Measurements from ENCODE around the gene GRIA3. TPM values are rescaled to one million over a fixed set of nuclear protein-coding genes. Genes with fewer than 3 reads are reported as not detected.
A peak's percentile ranks its signal among the peaks of the same experiment; 100 is the strongest.

Gene GRIA3
- total and polyA plus RNA-seq, 9 donors, result 1.2 to 11.2 (median 4.2) TPM

DNA sequence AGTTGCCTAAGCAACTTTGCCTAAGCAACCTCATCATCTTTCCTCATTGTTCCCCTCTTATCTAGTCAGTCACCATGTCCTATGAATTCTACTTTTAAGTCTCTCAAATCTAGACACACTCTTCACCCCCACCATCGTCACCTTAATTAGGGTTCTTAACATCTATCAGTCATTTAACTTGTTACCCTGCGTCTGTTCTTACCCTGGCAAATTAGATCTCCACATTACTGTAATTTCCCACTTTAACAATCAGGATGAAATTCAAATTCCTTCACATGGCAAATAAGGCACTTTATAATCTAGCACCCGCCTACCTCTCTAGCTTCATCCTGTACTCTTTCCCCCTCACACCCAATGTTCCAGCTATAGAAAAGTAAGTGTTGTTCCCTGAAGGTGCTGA is 221.2 kb downstream of the GRIA3 start:
- TF ChIP-seq, protein P1, sequence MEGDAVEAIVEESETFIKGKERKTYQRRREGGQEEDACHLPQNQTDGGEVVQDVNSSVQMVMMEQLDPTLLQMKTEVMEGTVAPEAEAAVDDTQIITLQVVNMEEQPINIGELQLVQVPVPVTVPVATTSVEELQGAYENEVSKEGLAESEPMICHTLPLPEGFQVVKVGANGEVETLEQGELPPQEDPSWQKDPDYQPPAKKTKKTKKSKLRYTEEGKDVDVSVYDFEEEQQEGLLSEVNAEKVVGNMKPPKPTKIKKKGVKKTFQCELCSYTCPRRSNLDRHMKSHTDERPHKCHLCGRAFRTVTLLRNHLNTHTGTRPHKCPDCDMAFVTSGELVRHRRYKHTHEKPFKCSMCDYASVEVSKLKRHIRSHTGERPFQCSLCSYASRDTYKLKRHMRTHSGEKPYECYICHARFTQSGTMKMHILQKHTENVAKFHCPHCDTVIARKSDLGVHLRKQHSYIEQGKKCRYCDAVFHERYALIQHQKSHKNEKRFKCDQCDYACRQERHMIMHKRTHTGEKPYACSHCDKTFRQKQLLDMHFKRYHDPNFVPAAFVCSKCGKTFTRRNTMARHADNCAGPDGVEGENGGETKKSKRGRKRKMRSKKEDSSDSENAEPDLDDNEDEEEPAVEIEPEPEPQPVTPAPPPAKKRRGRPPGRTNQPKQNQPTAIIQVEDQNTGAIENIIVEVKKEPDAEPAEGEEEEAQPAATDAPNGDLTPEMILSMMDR (IDR thresholded peaks at IDR 0.05), result no peak
- no peak for TF ChIP-seq POLR2A (IDR thresholded peaks at IDR 0.05)
- TF ChIP-seq EP300 (IDR thresholded peaks at IDR 0.05), result no peak
- WGBS, 3 donors, result 70 to 76% (median 70%) methylated on average over 3 of the region's 3 CpGs
- no peak for DNase-seq
- intact Hi-C loops (cut with DNase I), result no loop called here
- no peaks in the 10 kb centered on the region for H3K9me3 ChIP-seq
- H3K4me1 ChIP-seq (ENCODE audit: insufficient read depth), result no peaks in the 10 kb centered on the region
- H3K36me3 ChIP-seq, result no peaks in the 10 kb centered on the region
- no peak overlapping the region for H3K4me3 ChIP-seq
- H3K27me3 ChIP-seq, result no peaks in the 10 kb centered on the region
- no peak overlapping the region for H3K27ac ChIP-seq

DNA sequence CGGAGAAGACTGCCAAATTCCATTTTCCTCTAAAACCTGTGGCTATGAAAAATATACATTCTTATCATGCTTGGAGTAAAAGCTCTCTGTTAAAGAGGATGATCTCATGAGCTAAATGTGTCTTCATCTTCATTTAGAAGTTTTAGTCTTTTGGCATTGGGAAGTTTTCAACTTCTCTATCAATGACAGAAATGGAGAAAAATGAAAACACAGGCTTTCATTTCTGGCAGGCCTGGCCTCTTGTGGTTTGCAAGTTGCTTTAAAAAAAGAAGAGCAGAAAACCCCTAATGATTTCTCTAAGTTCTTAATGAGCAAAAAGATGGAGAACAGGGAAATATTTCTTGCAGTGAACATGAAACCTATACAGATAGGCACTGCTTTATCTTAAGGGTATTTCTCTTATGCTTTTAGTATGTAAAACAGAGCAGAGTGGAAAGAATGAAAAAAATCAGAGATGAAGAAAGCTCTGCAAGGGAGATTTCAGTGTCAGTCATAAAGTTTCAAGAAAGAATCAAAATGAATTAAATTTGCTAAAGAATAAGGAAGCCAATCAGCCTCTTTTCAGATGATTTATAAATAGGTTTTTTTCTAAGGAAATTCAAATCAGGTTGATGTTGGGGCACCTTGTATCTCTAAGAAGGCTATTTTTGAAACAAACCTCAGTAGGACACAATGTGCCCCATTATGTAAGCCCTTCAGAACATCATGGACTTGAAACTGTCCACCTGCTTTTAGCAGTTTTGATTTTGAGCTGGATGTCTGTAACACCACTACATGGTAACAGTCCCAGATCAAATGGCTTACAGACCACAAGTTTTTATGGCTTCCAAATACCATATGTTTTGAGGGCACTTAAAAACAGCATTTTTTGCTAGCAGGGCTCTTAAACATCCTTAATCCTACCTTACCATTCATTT is 225.0 kb downstream of the GRIA3 start:
- Histone ChIP-seq H3K36me3 (no peaks in the 10 kb centered on the region), H3K27me3 (no peaks in the 10 kb centered on the region), H3K9me3 (no peaks in the 10 kb centered on the region), H3K4me1 (ENCODE audit: insufficient read depth) (no peaks in the 10 kb centered on the region), H3K4me3 (no peak overlapping the region), H3K27ac (no peak overlapping the region)
- intact Hi-C loops (cut with DNase I), result no loop called here
- 20 to 45% (median 32%) methylated on average over 1 of the region's 1 CpG for WGBS, 3 donors
- no peak for TF ChIP-seq EP300 (IDR thresholded peaks at IDR 0.05)
- TF ChIP-seq, protein P1 (IDR thresholded peaks at IDR 0.05), result no peak
- TF ChIP-seq POLR2A (IDR thresholded peaks at IDR 0.05), result no peak
- no peak for DNase-seq

DNA sequence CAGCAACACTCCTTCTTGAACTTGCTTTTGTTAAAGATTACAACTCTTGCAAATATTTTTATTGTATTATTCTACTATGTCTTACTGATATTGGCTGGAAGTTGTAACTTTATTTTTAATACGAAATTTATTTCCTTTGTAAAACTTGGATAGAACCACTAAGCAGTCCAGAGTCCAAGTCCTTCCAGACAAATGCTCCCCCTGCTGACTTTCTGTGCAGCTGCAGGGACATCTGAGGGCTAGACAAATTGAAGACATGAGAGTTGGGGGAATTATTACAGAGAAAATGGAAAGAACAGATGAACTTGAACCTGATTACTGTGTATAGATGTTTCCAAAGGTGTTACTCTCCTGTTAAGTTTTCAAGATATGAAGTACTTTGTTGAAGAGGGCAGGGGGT is 238.8 kb downstream of the GRIA3 start:
- no peaks in the 10 kb centered on the region for H3K36me3 ChIP-seq
- no peaks in the 10 kb centered on the region for H3K4me1 ChIP-seq (ENCODE audit: insufficient read depth)
- H3K27me3 ChIP-seq, result no peaks in the 10 kb centered on the region
- H3K9me3 ChIP-seq, result no peaks in the 10 kb centered on the region
- TF ChIP-seq POLR2A (IDR thresholded peaks at IDR 0.05) (no peak), EP300 (IDR thresholded peaks at IDR 0.05) (no peak)
- TF ChIP-seq, protein P1 (IDR thresholded peaks at IDR 0.05), result peak; percentile 17 to 34 (median 20)
- peak in 4 of 5 donors; percentile 11 to 35 (median 20) for DNase-seq
- intact Hi-C loops (cut with DNase I), result no loop called here
- WGBS, 3 donors, result 5 to 16% (median 7%) methylated on average over 1 of the region's 1 CpG
- no peak overlapping the region for H3K27ac ChIP-seq
- no peak overlapping the region for H3K4me3 ChIP-seq

DNA sequence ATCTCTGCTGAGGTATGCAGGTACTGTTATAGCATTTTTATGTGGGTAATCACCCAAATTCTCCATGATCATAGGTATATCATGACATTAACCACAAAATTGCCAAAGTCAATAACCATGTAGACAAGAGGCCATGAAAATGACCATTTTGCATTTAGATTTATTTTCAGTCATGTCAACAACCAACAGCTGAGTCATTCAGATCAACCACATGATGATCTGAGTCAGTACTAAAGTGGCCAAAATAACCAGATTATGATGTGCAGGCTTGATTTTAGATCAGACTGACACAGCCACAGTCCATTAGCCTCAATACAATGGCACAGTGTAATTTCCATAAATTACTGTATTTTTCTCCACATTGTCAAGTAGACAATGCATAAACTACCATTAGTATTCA is 240.5 kb downstream of the GRIA3 start:
- H3K4me1 ChIP-seq (ENCODE audit: insufficient read depth), result no peaks in the 10 kb centered on the region
- no peaks in the 10 kb centered on the region for H3K36me3 ChIP-seq
- no peak for TF ChIP-seq POLR2A (IDR thresholded peaks at IDR 0.05)
- TF ChIP-seq, protein P1 (IDR thresholded peaks at IDR 0.05), result no peak
- TF ChIP-seq EP300 (IDR thresholded peaks at IDR 0.05), result no peak
- intact Hi-C loops (cut with DNase I), result no loop called here
- no peaks in the 10 kb centered on the region for H3K27me3 ChIP-seq
- no peak overlapping the region for H3K27ac ChIP-seq
- no peaks in the 10 kb centered on the region for H3K9me3 ChIP-seq
- H3K4me3 ChIP-seq, result no peak overlapping the region
- no peak for DNase-seq
